Renal cortex interstitium (tissue), 11 donors: ENCODE results near the gene CLDN24. TPM values are rescaled to one million over a fixed set of nuclear protein-coding genes. Genes with fewer than 3 reads are reported as not detected.

Experiments used
- DNase-seq, 11 donors: peaks; one replicate each; pipeline ENCODE4 v3.0.0-alpha.2; 2013; ENCODE audit warnings: low read depth in 9 of 11, low spot score in 4 of 11; ENCODE audit errors: extremely low read depth in 1 of 11
- polyA plus RNA-seq, 3 donors: library from polyadenylated mRNA; unstranded; fragments of 120-200 nt; gene quantifications; one replicate each; pipeline ENCODE4 v1.2.1, GENCODE V29; 2013; ENCODE audit not compliant: insufficient read length in 3 of 3

CLDN24 gene
- polyA plus RNA-seq, 3 donors, result 0.16 TPM; not detected in 2

- DNase-seq, result no peak
Measured at GRCh38 chr4:183295711-183296110, 26.5 kb downstream of the CLDN24 start.

- no peak for DNase-seq
Measured at GRCh38 chr4:183291070-183291469, 31.2 kb downstream of the CLDN24 start.

GRCh38 chr4:183289688-183290087, 32.5 kb downstream of the CLDN24 start:
- DNase-seq, result no peak

GRCh38 chr4:183288955-183289354, 33.3 kb downstream of the CLDN24 start:
- no peak for DNase-seq

- no peak for DNase-seq
Measured at GRCh38 chr4:183287677-183288076, 34.5 kb downstream of the CLDN24 start.

GRCh38 chr4:183287309-183287659, 34.9 kb downstream of the CLDN24 start:
- DNase-seq, result peak in 1 of 11 donors; percentile 36

GRCh38 chr4:183286590-183287308, 35.5 kb downstream of the CLDN24 start:
- DNase-seq, result no peak

- DNase-seq, result no peak
Measured at GRCh38 chr4:183285886-183286285, 36.3 kb downstream of the CLDN24 start.

GRCh38 chr4:183284965-183285364, 37.3 kb downstream of the CLDN24 start:
- peak in 2 of 11 donors; percentile 32 to 45 for DNase-seq

GRCh38 chr4:183284258-183284785, 37.9 kb downstream of the CLDN24 start:
- peak in 7 of 11 donors; percentile 26 to 68 (median 48) for DNase-seq

GRCh38 chr4:183276106-183276505, 46.1 kb downstream of the CLDN24 start:
- DNase-seq, result no peak

- no peak for DNase-seq
Measured at GRCh38 chr4:183272384-183272783, 49.8 kb downstream of the CLDN24 start.

Other genes starting within 250 kb of the CLDN24 start
- 10 to 100 TPM; 54.0 to 71.8 (median 55.6) TPM for gene WWC2, start 223.2 kb downstream of the CLDN24 start, polyA plus RNA-seq
- gene CLDN22, start 2.1 kb downstream of the CLDN24 start, polyA plus RNA-seq, result 1 to 10 TPM in 1 of 3 donors, under 1 TPM in 2; 0.50 to 1.2 (median 0.85) TPM
- gene CDKN2AIP, start 122.2 kb upstream of the CLDN24 start, polyA plus RNA-seq, result 10 to 100 TPM; 33.8 to 35.8 (median 35.7) TPM
- 10 to 100 TPM; 19.9 to 27.7 (median 27.0) TPM for gene ING2, start 182.6 kb upstream of the CLDN24 start, polyA plus RNA-seq